Endothelial cell of umbilical vein (primary cell): ENCODE measurements around the gene ZBTB48. TPM values are rescaled to one million over a fixed set of nuclear protein-coding genes. Genes with fewer than 3 reads are reported as not detected.

Experiments used
- BruUV-seq: library from RNA; stranded (reverse); fragments of 400-500 nt; replicated peaks from 2 replicates; lab custom pipeline; 2021; lab: Mats Ljungman, UMichigan
- CTCF ChIA-PET: fragments of 300-600, 350-600 bp; sonication (Branson Sonifier 250); formaldehyde crosslinking; loops from one replicate; lab custom pipeline; 2021; ENCODE audit warnings: antibody characterized with exemption, inconsistent platforms; lab: Charles Lee
- POLR2A ChIA-PET: fragments of 300-600, 350-600 bp; sonication (Branson Sonifier 250); formaldehyde crosslinking; loops from one replicate; lab custom pipeline; 2021; ENCODE audit warnings: antibody characterized with exemption, inconsistent platforms; lab: Charles Lee
- DNase-seq: peaks from one replicate; pipeline ENCODE4 v3.0.0-alpha.2; 2011; ENCODE audit warnings: low read depth, low spot score
- FAIRE-seq: peaks from 2 replicates; lab custom pipeline; 2011; peaks lifted over from hg19 to GRCh38; lab: Jason Lieb, UNC
- H2AFZ ChIP-seq: 2 replicates; pipeline ENCODE4 v1.6.0; 2012; ENCODE audit warnings: low read depth, low read length, control low read depth, inconsistent platforms
- H3K27ac ChIP-seq: 2 replicates; pipeline ENCODE4 v1.5.1; 2011; ENCODE audit warnings: low read depth, mild to moderate bottlenecking, control low read depth, low read length, moderate library complexity; ENCODE audit not compliant: insufficient read depth
- H3K27me3 ChIP-seq, 2 experiments: 2 replicates each; pipeline versions ENCODE4 v1.6.0 to v1.6.1; 2011; ENCODE audit warnings: low read length in 2 of 2, mixed read lengths in 1 of 2; ENCODE audit not compliant: control insufficient read depth in 2 of 2, insufficient read depth in 2 of 2
- H3K36me3 ChIP-seq, 2 experiments: 2 replicates in 1 of 2; 3 replicates in 1 of 2; pipeline ENCODE4 v1.5.1; 2011; ENCODE audit warnings: low read length in 2 of 2, mild to moderate bottlenecking in 1 of 2, moderate library complexity in 1 of 2; ENCODE audit not compliant: control insufficient read depth in 2 of 2, insufficient read depth in 2 of 2; ENCODE audit errors: extremely low read depth in 1 of 2
- H3K4me1 ChIP-seq: 3 replicates; pipeline ENCODE4 v1.5.1; 2011; ENCODE audit warnings: mild to moderate bottlenecking, low read length; ENCODE audit not compliant: control insufficient read depth, insufficient read depth; ENCODE audit errors: extremely low read depth
- H3K4me2 ChIP-seq: 2 replicates; pipeline ENCODE4 v1.6.1; 2011; ENCODE audit warnings: low read length, control low read depth, mixed read lengths; ENCODE audit not compliant: insufficient read depth
- H3K4me3 ChIP-seq, 3 experiments: fragments of 200-600 bp in 1 of 3; sonication (generic), shearing (Covaris generic) in 1 of 3; replicated peaks in 1 of 3; 2 replicates each; pipeline ENCODE4 v1.5.1; 2011 to 2016; ENCODE audit warnings: control low read depth in 3 of 3, low read length in 3 of 3, mild to moderate bottlenecking in 2 of 3, inconsistent platforms in 1 of 3, low read depth in 1 of 3, moderate library complexity in 1 of 3; ENCODE audit not compliant: insufficient read depth in 1 of 3
- H3K79me2 ChIP-seq: 2 replicates; pipeline ENCODE4 v1.6.0; 2012; ENCODE audit warnings: low read length, inconsistent platforms; ENCODE audit not compliant: control insufficient read depth, insufficient read depth
- H3K9ac ChIP-seq: replicated peaks from 2 replicates; pipeline ENCODE3; 2011; ENCODE audit warnings: low read length, control low read depth; ENCODE audit not compliant: insufficient read depth; ENCODE audit errors: extremely low read depth
- H3K9me1 ChIP-seq: replicated peaks from 3 replicates; pipeline ENCODE4 v1.6.0; 2011; ENCODE audit warnings: mild to moderate bottlenecking, low read length; ENCODE audit not compliant: control insufficient read depth, insufficient read depth; ENCODE audit errors: extremely low read depth
- H3K9me3 ChIP-seq: replicated peaks from 2 replicates; pipeline ENCODE4 v1.5.1; 2012; ENCODE audit warnings: low read length, inconsistent platforms; ENCODE audit not compliant: control insufficient read depth, insufficient read depth
- H4K20me1 ChIP-seq: replicated peaks from 2 replicates; pipeline ENCODE3; 2011; ENCODE audit warnings: mild to moderate bottlenecking, low read length; ENCODE audit not compliant: control insufficient read depth, insufficient read depth; ENCODE audit errors: extremely low read depth
- EZH2 ChIP-seq: IDR thresholded peaks from 2 replicates; pipeline ENCODE4 v1.6.1; 2012; ENCODE audit warnings: borderline replicate concordance, low read depth, mild to moderate bottlenecking, moderate library complexity, low read length, inconsistent platforms; ENCODE audit not compliant: severe bottlenecking
- FOS ChIP-seq: IDR thresholded peaks from 2 replicates; pipeline ENCODE4 v1.6.1; 2011; ENCODE audit warnings: mild to moderate bottlenecking, low read length, moderate library complexity, borderline replicate concordance; ENCODE audit not compliant: insufficient read depth
- GATA2 ChIP-seq: IDR thresholded peaks from 2 replicates; pipeline ENCODE4 v1.7.0; 2011; ENCODE audit warnings: low read depth, mild to moderate bottlenecking, moderate library complexity, mixed read lengths, low read length; ENCODE audit not compliant: insufficient read length, insufficient read depth
- JUN ChIP-seq: IDR thresholded peaks from 2 replicates; pipeline ENCODE4 v1.6.1; 2011; ENCODE audit warnings: borderline replicate concordance, low read depth; ENCODE audit not compliant: insufficient read length, insufficient read depth
- MYC ChIP-seq: IDR thresholded peaks from one replicate; pipeline ENCODE4 v1.6.1; 2011; ENCODE audit warnings: mild to moderate bottlenecking, low read depth, low read length
- POLR2A ChIP-seq: IDR thresholded peaks from 2 replicates; pipeline ENCODE4 v1.6.1; 2012; ENCODE audit warnings: low read depth, mild to moderate bottlenecking, control low read depth, low read length
- POLR2AphosphoS5 ChIP-seq: IDR thresholded peaks from 2 replicates; pipeline ENCODE4 v1.6.1; 2012; ENCODE audit warnings: low read depth, mild to moderate bottlenecking, control low read depth, low read length, moderate library complexity; ENCODE audit not compliant: insufficient read depth
- dilution Hi-C: fragments of 300-500 bp; cut with MboI; formaldehyde crosslinking; loops from one replicate; pipeline ENCODE4 v1.15.0; 2019; ENCODE audit warnings: low sequenced_read_pairs; ENCODE audit not compliant: extremely low pct_ligation_motif_present
- intact Hi-C: fragments of 100-400 bp; cut with micrococcal nuclease; formaldehyde crosslinking; loops from one replicate; pipeline ENCODE4 v1.10.0; 2022
- polyA plus RNA-seq, 4 experiments: library from polyadenylated mRNA; depleted of rRNA in 3 of 4; stranded (reverse) in 3 of 4; unstranded in 1 of 4; fragments of >200 nt; gene quantifications; 2 replicates each; pipeline versions ENCODE4 v1.2.1 to v1.2.3, GENCODE V29; 2011 to 2012; ENCODE audit warnings: missing spikeins in 1 of 4
- total RNA-seq: library from RNA; stranded (reverse); gene quantifications from 2 replicates; pipeline ENCODE4 v1.2.3, GENCODE V29; 2021
- TF ChIP-seq, protein P1 (sequence below), 2 donors: IDR thresholded peaks; 1 replicate in 1 of 2; 2 replicates in 1 of 2; pipeline ENCODE4 v1.5.1; 2011; ENCODE audit warnings: low read length in 2 of 2, mild to moderate bottlenecking in 2 of 2, moderate library complexity in 2 of 2, control low read depth in 1 of 2, inconsistent platforms in 1 of 2, low read depth in 1 of 2; ENCODE audit not compliant: insufficient read depth in 1 of 2; ENCODE audit errors: extremely low read depth in 1 of 2
- TF ChIP-seq, protein P2 (sequence below): IDR thresholded peaks from 2 replicates; pipeline ENCODE4 v1.6.1; 2011; ENCODE audit not compliant: insufficient read depth, insufficient read length

Gene ZBTB48
- total and polyA plus RNA-seq, 2 donors (not counting 3 experiments of a cell fraction or from before 2014, with no cell fraction given) = 20.9 to 25.1 TPM

DNA sequence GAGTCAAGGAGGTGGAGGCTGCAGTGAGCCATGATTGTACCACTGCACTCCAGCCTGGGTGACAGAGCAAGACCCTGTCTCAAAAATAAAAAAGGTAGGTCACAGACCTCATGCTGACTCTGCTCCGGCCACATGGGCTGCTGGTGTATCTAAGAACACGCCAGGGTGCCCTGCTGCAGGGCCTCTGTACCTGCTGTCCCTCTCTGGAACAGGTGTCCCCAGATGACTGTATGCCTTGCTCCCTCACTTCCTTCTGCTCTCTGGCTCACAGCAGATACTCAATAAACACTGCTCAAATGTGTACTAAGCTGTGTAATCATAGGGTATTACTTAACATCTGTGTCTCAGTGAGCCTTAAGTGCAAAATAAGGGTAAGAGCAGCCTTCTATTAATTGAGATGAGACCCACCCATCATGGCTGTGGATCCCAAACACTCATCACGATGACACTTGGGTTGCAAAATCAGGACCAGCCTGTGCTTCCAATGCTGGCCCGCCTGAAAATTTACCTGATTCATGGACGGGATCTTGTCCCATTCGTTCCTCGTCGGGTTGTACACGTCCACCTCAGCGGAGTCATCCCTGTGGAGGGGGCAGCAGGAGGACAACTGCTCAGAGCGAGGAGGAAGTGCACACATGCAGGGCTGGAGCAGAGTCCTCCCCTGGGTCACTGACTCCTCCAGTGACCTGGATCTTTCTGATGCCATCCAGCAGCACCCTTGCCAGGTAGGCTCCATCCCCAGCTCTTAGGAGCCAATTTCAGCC lies 15.4 kb downstream of the ZBTB48 start:
- Histone ChIP-seq H3K27ac (no peak overlapping the region), H2AFZ (no peak overlapping the region), H3K27me3 (no peaks in the 10 kb centered on the region), H4K20me1 (no peaks in the 10 kb centered on the region), H3K4me1 (no peaks in the 10 kb centered on the region), H3K4me3 (no peak overlapping the region), H3K9me3 (no peaks in the 10 kb centered on the region), H3K9me1 (no peaks in the 10 kb centered on the region), H3K79me2 (peaks cover 36% of the 10 kb centered on the region), H3K9ac (no peak overlapping the region), H3K4me2 (no peak overlapping the region), H3K36me3 (peaks cover 6 to 45% of the 10 kb centered on the region in 2 experiments)
- DNase-seq (no peak), FAIRE-seq (no peak)
- BruUV-seq = no TSS peak
- TF ChIP-seq POLR2AphosphoS5 (no peak), JUN (no peak), FOS (no peak), MYC (no peak), POLR2A (no peak), EZH2 (no peak), GATA2 (no peak)
- TF ChIP-seq, protein P1, sequence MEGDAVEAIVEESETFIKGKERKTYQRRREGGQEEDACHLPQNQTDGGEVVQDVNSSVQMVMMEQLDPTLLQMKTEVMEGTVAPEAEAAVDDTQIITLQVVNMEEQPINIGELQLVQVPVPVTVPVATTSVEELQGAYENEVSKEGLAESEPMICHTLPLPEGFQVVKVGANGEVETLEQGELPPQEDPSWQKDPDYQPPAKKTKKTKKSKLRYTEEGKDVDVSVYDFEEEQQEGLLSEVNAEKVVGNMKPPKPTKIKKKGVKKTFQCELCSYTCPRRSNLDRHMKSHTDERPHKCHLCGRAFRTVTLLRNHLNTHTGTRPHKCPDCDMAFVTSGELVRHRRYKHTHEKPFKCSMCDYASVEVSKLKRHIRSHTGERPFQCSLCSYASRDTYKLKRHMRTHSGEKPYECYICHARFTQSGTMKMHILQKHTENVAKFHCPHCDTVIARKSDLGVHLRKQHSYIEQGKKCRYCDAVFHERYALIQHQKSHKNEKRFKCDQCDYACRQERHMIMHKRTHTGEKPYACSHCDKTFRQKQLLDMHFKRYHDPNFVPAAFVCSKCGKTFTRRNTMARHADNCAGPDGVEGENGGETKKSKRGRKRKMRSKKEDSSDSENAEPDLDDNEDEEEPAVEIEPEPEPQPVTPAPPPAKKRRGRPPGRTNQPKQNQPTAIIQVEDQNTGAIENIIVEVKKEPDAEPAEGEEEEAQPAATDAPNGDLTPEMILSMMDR (IDR thresholded peaks at IDR 0.05; ENCODE audit: extremely low read depth in 1 of 2, insufficient read depth in 1 of 2, low read depth in 1 of 2, low read length in 2 of 2) = no peak
- TF ChIP-seq, protein P2, sequence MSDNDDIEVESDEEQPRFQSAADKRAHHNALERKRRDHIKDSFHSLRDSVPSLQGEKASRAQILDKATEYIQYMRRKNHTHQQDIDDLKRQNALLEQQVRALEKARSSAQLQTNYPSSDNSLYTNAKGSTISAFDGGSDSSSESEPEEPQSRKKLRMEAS = no peak
- CTCF ChIA-PET = no interaction called here
- dilution Hi-C loops = no loop called here
- intact Hi-C loops = no loop called here
- POLR2A ChIA-PET = no interaction called here
